Jurkat, Clone E6-1 (cell line): ENCODE results near the gene CFHR1.

ENCODE experiments used
- DNase-seq: peaks from one replicate; pipeline ENCODE4 v3.0.0-alpha.2; 2011; ENCODE audit warnings: low read depth, low spot score
- H3K4me3 ChIP-seq: 2 replicates; pipeline ENCODE4 v1.5.1; 2011; ENCODE audit warnings: mild to moderate bottlenecking, low read length, control low read depth, moderate library complexity

The CFHR1 gene

DNA sequence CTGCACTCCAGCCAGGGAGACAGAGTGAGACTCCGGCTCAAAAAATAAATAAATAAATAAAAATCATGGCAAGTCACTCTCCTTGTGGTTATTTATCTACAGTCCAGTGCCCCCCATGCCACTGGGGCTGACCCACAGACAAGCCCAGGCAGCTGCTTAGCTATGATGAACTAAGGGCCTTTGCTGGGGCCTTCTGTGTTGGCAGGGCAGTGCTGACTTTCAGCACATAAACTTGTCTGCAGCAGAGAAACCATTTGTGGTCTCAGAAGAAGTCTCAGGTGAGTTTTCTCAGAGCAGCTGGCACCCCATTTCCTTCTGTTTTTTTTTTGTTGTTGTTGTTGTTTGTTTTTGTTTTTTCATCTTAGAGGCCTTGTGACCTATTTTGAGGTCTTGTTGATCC is 47.4 kb downstream of the CFHR1 start:
- DNase-seq: no peak
- no peak overlapping the region for H3K4me3 ChIP-seq

DNA sequence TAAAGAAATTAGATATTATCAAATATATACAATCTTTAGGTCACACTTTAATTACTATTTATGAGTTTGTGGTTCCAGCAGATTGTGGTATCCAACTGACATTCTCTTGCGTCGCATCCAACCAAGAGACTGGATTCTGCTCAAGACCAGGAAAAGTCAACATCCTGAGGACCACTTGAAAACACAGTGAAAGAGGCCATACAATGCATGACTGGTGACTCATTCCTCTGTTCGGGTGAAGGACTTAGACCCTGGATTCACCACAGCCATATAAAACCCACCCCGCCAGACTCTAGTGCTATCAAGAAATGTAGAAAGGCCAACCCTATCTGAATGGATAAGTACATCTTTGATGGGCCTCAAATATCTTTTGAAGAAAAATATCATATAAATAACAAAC is 53.9 kb downstream of the CFHR1 start:
- no peak overlapping the region for H3K4me3 ChIP-seq
- no peak for DNase-seq

DNA sequence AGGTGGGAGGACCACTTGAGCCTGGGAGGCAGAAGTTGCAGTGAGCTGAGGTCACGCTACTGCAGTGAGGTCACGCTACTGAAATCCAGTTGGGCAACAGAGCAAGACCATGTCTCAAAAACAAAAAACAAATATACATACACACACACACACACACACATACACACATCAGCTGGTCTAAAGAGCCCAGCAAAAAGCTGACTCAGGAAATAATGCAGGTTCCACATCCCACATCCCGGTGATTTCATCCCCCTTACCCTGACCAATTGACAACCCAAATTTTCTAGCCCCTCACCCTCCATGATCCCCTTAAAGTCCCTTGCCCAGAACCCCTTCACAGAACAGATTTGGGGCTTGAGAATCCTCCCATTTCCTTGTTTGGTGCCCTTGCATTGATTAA is 56.4 kb downstream of the CFHR1 start:
- DNase-seq: no peak
- H3K4me3 ChIP-seq: no peak overlapping the region

DNA sequence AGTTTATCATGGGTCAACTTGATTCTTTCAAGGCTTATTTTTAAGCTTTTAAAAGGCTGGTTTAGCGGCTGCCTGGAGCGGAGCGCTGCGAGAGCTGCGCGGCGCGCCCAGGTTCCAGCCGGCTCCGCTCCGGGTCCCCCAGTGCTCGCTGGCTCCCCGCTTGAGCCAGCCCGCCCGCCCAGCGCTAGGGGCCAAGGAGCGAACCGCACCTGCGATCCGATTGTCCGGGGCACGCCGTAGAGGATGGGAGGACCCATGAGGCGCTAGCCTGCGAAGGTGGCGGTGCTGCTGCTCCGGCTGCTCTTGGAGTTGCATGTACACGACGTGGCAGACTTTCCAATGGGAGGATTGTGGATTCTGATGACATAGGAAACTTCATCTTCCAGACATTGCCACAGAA is 58.4 kb downstream of the CFHR1 start:
- no peak for DNase-seq
- no peak overlapping the region for H3K4me3 ChIP-seq
